K562 (cell line): ENCODE data around the gene CEACAM7. TPM values are rescaled to one million over a fixed set of nuclear protein-coding genes. Genes with fewer than 3 reads are reported as not detected.

Experiments used
- ATAC-seq: fragments of 200-7000 bp; cut with Tn5 transposase; 3 replicates; pipeline ENCODE4 v1.9.1; 2020; ENCODE audit warnings: moderate library complexity
- BruUV-seq: library from RNA; stranded (reverse); fragments of 400-500 nt; replicated peaks from 2 replicates; lab custom pipeline; 2021; lab: Mats Ljungman, UMichigan
- CTCF ChIA-PET: fragments of 300-600 bp; formaldehyde crosslinking; extraction: SDS; loops from one replicate; lab custom pipeline; 2021; ENCODE audit warnings: low intra/inter-chr PET ratio; lab: Yijun Ruan, JAX
- POLR2A ChIA-PET: fragments of 300-600, 350-650 bp; sonication (Branson Sonifier 250); formaldehyde crosslinking; extraction: SDS; loops from one replicate; lab custom pipeline; 2021; ENCODE audit warnings: antibody characterized with exemption, inconsistent platforms; lab: Yijun Ruan, JAX
- DNase-seq, 4 experiments: peaks; one replicate each; pipeline versions ENCODE4 v3.0.0 to v3.0.0-alpha.2; 2011 to 2018; ENCODE audit warnings: low spot score in 3 of 4, mixed read lengths in 3 of 4; ENCODE audit errors: extremely low read depth in 1 of 4
- FAIRE-seq: peaks from 2 replicates; lab custom pipeline; 2011; peaks lifted over from hg19 to GRCh38; lab: Jason Lieb, UNC
- H2AFZ ChIP-seq: 2 replicates; pipeline ENCODE4 v1.6.0; 2011; ENCODE audit warnings: low read depth, low read length, control low read depth, inconsistent platforms
- H3K27ac ChIP-seq: fragments of 200-600 bp; 3 replicates; pipeline ENCODE4 v1.8.0; 2011; ENCODE audit warnings: low read depth, mild to moderate bottlenecking, control low read depth, inconsistent platforms, low read length, moderate library complexity, mixed read lengths; ENCODE audit errors: extremely low read depth
- H3K27me3 ChIP-seq, 2 experiments: fragments of 300-600 bp in 1 of 2; 2 replicates in 1 of 2; 3 replicates in 1 of 2; pipeline versions ENCODE4 v1.6.0 to v1.8.0; 2011; ENCODE audit warnings: inconsistent platforms in 2 of 2, low read length in 2 of 2, mild to moderate bottlenecking in 1 of 2, mixed read lengths in 1 of 2, moderate library complexity in 1 of 2; ENCODE audit not compliant: control insufficient read depth in 2 of 2, insufficient read depth in 2 of 2
- H3K36me3 ChIP-seq: fragments of 300-600 bp; 3 replicates; pipeline ENCODE4 v1.8.0; 2011; ENCODE audit warnings: mild to moderate bottlenecking, low read length, inconsistent platforms; ENCODE audit not compliant: control insufficient read depth, insufficient read depth
- H3K4me1 ChIP-seq, 2 experiments: fragments of 200-600 bp in 1 of 2; replicated peaks in 1 of 2; 2 replicates in 1 of 2; 3 replicates in 1 of 2; pipeline versions ENCODE4 v1.5.1 to v1.8.0; 2011; ENCODE audit warnings: inconsistent platforms in 2 of 2, low read length in 2 of 2, mild to moderate bottlenecking in 1 of 2, mixed read lengths in 1 of 2, moderate library complexity in 1 of 2; ENCODE audit not compliant: control insufficient read depth in 2 of 2, insufficient read depth in 2 of 2
- H3K4me2 ChIP-seq: 2 replicates; pipeline ENCODE4 v1.6.1; 2011; ENCODE audit warnings: low read length, control low read depth, inconsistent platforms, mixed read lengths; ENCODE audit not compliant: insufficient read depth
- H3K4me3 ChIP-seq: fragments of 200-600 bp; sonication (generic), shearing (Covaris generic); 2 replicates; pipeline ENCODE4 v1.5.1; 2016; ENCODE audit warnings: control low read depth, inconsistent platforms
- H3K79me2 ChIP-seq: fragments of 200-600 bp; 3 replicates; pipeline ENCODE4 v1.8.0; 2011; ENCODE audit warnings: low read length, inconsistent platforms; ENCODE audit not compliant: control insufficient read depth, insufficient read depth
- H3K9ac ChIP-seq, 2 experiments: 2 replicates each; pipeline versions ENCODE4 v1.6.0 to v1.6.1; 2011; ENCODE audit warnings: low read depth in 2 of 2, low read length in 2 of 2, control low read depth in 1 of 2, inconsistent platforms in 1 of 2, mild to moderate bottlenecking in 1 of 2, mixed read lengths in 1 of 2; ENCODE audit not compliant: insufficient read depth in 1 of 2
- H3K9me1 ChIP-seq: one replicate; pipeline ENCODE4 v1.6.0; 2011; ENCODE audit warnings: inconsistent platforms, mild to moderate bottlenecking, low read length, moderate library complexity; ENCODE audit not compliant: control insufficient read depth, insufficient read depth
- H3K9me3 ChIP-seq: replicated peaks from 2 replicates; pipeline ENCODE4 v1.5.1; 2011; ENCODE audit warnings: low read depth, low read length, inconsistent platforms; ENCODE audit not compliant: control insufficient read depth, insufficient read depth
- H4K20me1 ChIP-seq: replicated peaks from 2 replicates; pipeline ENCODE4 v1.6.1; 2011; ENCODE audit warnings: low read length, inconsistent platforms, mixed read lengths; ENCODE audit not compliant: control insufficient read depth, insufficient read depth
- MIER1 ChIP-seq: fragments of 450-650 bp; IDR thresholded peaks from 2 replicates; pipeline ENCODE4 v1.6.1; 2016; ENCODE audit warnings: antibody characterized with exemption, mild to moderate bottlenecking, low read depth
- PML ChIP-seq: IDR thresholded peaks from 2 replicates; pipeline ENCODE4 v1.6.1; 2012; ENCODE audit warnings: low read length, inconsistent platforms
- RAD21 ChIP-seq, 2 experiments: fragments of 250-450 bp in 1 of 2; fragments of 450-650 bp in 1 of 2; sonication (Bioruptor Pico) in 1 of 2; formaldehyde crosslinking in 1 of 2; IDR thresholded peaks in 1 of 2; conservative IDR thresholded peaks in 1 of 2; 2 replicates each; pipeline versions ENCODE4 v1.4.0 to v1.8.0; 2020 to 2022; ENCODE audit warnings: mild to moderate bottlenecking in 2 of 2, moderate library complexity in 1 of 2
- RBM22 ChIP-seq: fragments of 200-400 bp; formaldehyde crosslinking; IDR thresholded peaks from 2 replicates; pipeline ENCODE4 v1.6.1; 2018; ENCODE audit warnings: low read length, low read depth; ENCODE audit not compliant: poor library complexity, severe bottlenecking
- TCF3 ChIP-seq: sonication (generic); formaldehyde crosslinking; IDR thresholded peaks from 2 replicates; pipeline ENCODE4 v1.4.0; 2020; ENCODE audit warnings: mild to moderate bottlenecking, missing genetic modification reagents
- ZBED1 ChIP-seq: IDR thresholded peaks from 2 replicates; pipeline ENCODE4 v1.6.1; 2014
- ZNF280B ChIP-seq: fragments of 250-450 bp; sonication (Bioruptor Pico); IDR thresholded peaks from 2 replicates; pipeline ENCODE4 v1.5.1; 2021; ENCODE audit warnings: mild to moderate bottlenecking
- ZNF717 ChIP-seq: fragments of 250-450 bp; sonication (Bioruptor Pico); IDR thresholded peaks from 2 replicates; pipeline ENCODE4 v1.5.0; 2021
- ZNF764 ChIP-seq: fragments of 250-450 bp; sonication (Bioruptor Pico); IDR thresholded peaks from 2 replicates; pipeline ENCODE4 v1.4.0; 2020; ENCODE audit warnings: low read depth, mild to moderate bottlenecking, moderate library complexity
- WGBS: fragments of 100-300 bp; shearing (Covaris generic); methylation state at CpG from one replicate; pipeline ENCODE4 v1.1.6; 2016; ENCODE audit warnings: low coverage, mixed read lengths; ENCODE audit not compliant: insufficient coverage; ENCODE audit errors: missing lambda C conversion rate; 5-methylcytosine and 5-hydroxymethylcytosine counted together
- in situ Hi-C: fragments of 300-500 bp; cut with MboI; formaldehyde crosslinking; loops from 4 replicates; pipeline ENCODE4 v1.15.0; 2018; ENCODE audit warnings: inconsistent platforms, mixed read lengths
- intact Hi-C: fragments of 100-400 bp; cut with micrococcal nuclease; formaldehyde crosslinking; loops from 2 replicates; pipeline ENCODE4 v1.14.2; 2022
- polyA plus RNA-seq, 8 experiments: library from polyadenylated mRNA; depleted of rRNA in 4 of 8; stranded (reverse) in 5 of 8; unstranded in 3 of 8; fragments of >200 nt; fragmentation: Nextera tagmentation in 2 of 8; fragmentation: Illumina TruSeq in 1 of 8; extraction: Ambion mirVana in 2 of 8; extraction: Trizol in 1 of 8; gene quantifications; 2 replicates each; pipeline versions ENCODE4 v1.2.1 to v1.2.3, GENCODE V29; 2011 to 2014; ENCODE audit warnings: inconsistent platforms in 1 of 8, missing spikeins in 1 of 8
- total RNA-seq, 7 experiments: library from RNA; depleted of rRNA in 6 of 7; stranded (reverse); fragments of >200 nt in 6 of 7; fragmentation: Illumina TruSeq in 2 of 7; extraction: Trizol in 2 of 7; gene quantifications; 2 replicates each; pipeline versions ENCODE4 v1.2.1 to v1.2.3, GENCODE V29; 2011 to 2021; ENCODE audit warnings: low replicate concordance in 1 of 7

CEACAM7 gene
- total and polyA plus RNA-seq, 9 of the 15 experiments (the other 6 are each of a cell fraction or from before 2014, with no cell fraction given): not detected

GRCh38 chr19:41641879-41642485 is 46.1 kb downstream of the CEACAM7 start:
- CTCF ChIA-PET: interaction anchor here (0.8 to 1.1 kb wide), 4 partner anchors 60 to 144 kb away, joined by 3 to 5 read pairs (median 4); no protein-coding TSS in a partner anchor
- H3K27me3 ChIP-seq: no peaks in the 10 kb centered on the region; a peak in 1 of 5 replicates
- no peaks in the 10 kb centered on the region for H3K4me1 ChIP-seq
- FAIRE-seq: peak; percentile 94
- H3K79me2 ChIP-seq: no peaks in the 10 kb centered on the region
- POLR2A ChIA-PET: interaction anchor here (0.6 to 1.0 kb wide), 3 partner anchors 10 to 70 kb away, joined by 3 read pairs; no protein-coding TSS in a partner anchor
- H3K27ac ChIP-seq: no peak overlapping the region
- H3K4me2 ChIP-seq: no peak overlapping the region
- DNase-seq: peak; percentile 62 to 77 (median 76)
- WGBS: 0% methylated on average over 6 of the region's 6 CpGs
- intact Hi-C loops (loop anchor here (5.0 kb wide), 1 partner anchor 50 kb away; no protein-coding TSS in a partner anchor), in situ Hi-C loops (no loop called here)
- H3K9ac ChIP-seq: no peak overlapping the region
- no peaks in the 10 kb centered on the region for H3K9me1 ChIP-seq
- BruUV-seq: no TSS peak
- no peak overlapping the region for H3K4me3 ChIP-seq
- no peaks in the 10 kb centered on the region for H3K36me3 ChIP-seq
- peak; percentile 85 for ATAC-seq
- H3K9me3 ChIP-seq: no peaks in the 10 kb centered on the region
- H4K20me1 ChIP-seq: no peaks in the 10 kb centered on the region
- no peak overlapping the region for H2AFZ ChIP-seq
- TF ChIP-seq TCF3 (CRISPR knock-in tag) (no peak), ZNF717 (no peak), ZNF764 (no peak), ZNF280B (CRISPR knock-in tag) (no peak), MIER1 (no peak), RAD21 (CRISPR knock-in tag; conservative IDR thresholded peaks at IDR 0.05 in 1 of 2, IDR thresholded peaks at IDR 0.05 in 1 of 2) (peak in 1 of 2 experiments; percentile 57; a peak in 2 of 4 replicates), PML (no peak), ZBED1 (no peak), RBM22 (no peak)
